HG03521 (cell line): ENCODE data around the gene SFTPA2.
"Not testable (repeated sequence)": the region's sequence is repeated elsewhere in the genome, so short reads cannot be mapped to it uniquely, and the experiment has no call there.

Experiments used
- ATAC-seq: cut with Tn5 transposase; IDR thresholded peaks from one replicate; pipeline ENCODE4 v1.9.1; 2021; ENCODE audit warnings: mild to moderate bottlenecking, moderate library complexity; ENCODE audit not compliant: unreplicated experiment

Gene SFTPA2

DNA sequence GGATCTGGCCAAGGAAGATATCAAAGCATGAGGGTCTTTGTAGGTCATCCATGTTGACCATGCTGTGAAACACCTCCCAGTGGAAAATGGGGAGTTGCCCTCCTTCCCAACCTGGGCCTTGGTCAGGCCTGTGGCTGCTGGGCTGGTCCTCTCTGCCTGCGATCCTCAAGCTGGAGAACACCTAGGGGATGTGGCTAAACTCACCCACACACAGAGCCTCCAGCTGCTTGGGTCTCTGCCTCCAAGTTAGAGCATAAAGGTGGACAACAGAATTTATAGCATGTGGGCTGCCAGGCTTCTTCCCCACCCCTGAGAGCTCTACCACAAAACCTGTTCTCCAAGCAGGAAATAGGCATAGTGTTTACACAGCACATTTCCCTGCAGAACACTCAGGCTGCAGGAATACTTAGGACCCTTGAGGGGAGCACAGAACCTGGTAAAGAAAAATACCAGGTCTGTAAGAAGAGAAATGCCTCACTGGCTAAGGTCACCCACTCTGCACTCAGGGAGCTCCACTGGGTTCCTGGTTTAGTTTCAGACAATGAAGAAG lies at the start of gene SFTPA2:
SFTPA2 (minus strand) TSS at position 248 of the 550 bp plus-strand sequence. CDS start 924 bp downstream, outside the sequence.
- no peak for ATAC-seq

DNA sequence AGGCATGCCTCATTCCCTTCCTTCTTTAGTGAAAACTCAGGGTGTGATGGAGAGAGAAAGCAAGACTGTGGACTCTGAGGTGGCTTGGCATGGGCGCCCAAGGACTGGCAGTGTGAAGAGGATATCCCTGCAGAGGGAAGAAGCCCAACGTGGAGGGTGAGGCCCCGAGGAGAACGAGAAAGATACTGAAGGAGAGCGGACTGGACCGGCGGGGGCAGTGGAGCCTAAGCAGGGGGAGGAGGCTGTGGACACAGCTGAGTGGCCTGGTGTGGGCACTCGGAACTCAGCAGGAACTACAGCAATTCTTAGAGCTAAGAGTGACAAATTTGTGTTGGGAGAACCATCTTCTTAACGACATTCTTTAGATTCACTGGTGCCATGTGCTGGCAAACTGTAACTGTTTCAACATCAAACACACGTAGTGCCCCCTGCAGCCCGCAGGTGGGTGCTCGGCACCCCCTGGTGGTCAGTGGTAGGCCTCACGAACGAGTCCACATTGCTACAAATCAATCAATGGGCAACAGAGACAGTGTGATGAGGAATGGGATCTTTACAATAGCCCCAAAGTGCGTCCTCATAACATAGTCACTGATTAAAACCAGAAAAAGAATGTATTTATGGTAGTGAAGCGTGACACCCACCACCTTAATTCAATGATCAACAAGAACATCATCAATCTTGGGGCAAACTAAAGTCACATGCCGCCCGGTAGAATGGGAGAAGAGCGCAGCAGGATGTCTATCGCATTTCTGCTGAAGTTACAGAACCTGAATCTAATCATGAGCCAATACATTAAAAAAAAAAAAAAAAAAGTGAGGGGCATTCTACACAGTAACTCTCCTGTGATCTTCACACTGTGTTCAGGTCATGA lies 48.5 kb upstream of the SFTPA2 start:
- ATAC-seq: no peak

DNA sequence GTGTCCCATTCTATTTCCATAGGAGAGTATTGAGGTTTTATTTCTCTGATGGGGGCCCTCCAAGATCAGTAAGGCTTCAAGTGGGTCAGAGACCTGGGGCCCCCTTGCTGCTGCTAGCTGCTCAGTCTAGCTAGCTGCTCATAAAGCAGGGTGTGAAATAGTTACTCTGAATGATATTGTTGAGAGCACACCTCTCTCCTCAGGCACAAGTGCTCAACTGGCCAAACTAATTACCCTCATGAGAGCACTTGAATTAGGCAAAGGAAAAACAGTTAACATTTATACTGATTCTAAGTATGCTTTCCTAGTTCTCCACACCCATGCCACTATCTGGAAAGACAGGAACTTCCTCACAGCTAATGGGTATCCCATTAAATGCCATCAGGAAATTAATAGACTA lies 45.1 kb upstream of the SFTPA2 start:
- ATAC-seq: no peak

GRCh38 chr10:79604294-79604693 lies 44.1 kb upstream of the SFTPA2 start:
- no peak for ATAC-seq

GRCh38 chr10:79602953-79603352 lies 42.7 kb upstream of the SFTPA2 start:
- ATAC-seq: no peak

DNA sequence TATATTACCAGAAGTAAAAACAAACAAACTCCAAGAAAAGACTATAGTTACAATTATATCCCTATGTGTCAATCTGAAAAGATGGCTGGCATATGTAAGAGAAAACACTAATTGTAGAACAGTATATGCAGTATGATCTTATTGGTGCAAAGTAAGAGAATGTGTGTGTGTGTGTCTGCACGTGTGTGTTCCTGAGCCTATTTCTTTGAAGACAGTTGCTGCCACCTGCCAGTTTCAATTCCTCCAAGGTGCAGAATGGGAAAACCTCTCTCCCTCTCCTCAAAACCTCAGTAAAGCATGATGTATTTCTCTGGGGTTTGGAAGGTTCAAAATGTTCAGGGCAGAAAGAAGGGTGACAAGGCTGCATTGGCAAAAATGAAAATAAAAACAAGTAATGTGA lies 41.7 kb upstream of the SFTPA2 start:
- ATAC-seq: no peak

DNA sequence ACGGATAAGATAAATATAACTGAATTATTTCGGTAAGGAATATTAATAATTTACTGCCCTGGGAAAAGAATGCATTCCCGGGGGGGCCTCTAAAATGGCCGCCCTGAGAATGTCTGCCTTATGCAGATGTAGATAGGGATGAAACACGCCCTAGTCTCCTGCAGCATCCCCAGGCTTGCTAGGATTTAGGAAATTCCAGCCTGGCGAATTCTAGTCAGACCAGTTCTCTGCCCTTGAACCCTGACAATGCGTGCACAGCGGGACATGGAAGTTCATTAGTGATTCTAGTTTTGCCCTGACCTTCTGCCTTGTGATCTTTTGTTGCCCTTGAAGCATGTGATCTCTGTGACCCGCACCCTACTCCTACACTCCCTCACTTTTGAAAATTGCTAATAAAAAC lies 39.4 kb upstream of the SFTPA2 start:
- ATAC-seq: not testable (repeated sequence)

DNA sequence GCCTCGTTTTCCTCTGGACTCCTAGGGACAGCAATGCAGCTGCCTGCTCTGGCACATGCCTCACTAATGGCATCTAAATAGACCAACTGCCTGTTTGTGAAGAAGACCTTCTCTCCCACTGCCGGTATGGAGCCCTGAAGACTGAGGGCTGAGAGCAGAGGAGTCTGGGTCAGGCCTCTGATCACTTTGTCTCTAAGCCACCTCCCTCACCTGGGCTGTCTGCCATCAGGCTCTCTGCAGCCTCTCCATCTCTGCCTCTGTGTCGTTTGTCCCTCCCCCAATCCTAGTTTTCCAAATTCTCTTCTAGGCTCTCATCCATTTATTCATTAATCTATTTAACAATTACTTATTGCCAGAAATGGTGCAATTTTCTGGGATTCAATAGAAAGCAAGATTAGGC lies 35.3 kb upstream of the SFTPA2 start:
- no peak for ATAC-seq

DNA sequence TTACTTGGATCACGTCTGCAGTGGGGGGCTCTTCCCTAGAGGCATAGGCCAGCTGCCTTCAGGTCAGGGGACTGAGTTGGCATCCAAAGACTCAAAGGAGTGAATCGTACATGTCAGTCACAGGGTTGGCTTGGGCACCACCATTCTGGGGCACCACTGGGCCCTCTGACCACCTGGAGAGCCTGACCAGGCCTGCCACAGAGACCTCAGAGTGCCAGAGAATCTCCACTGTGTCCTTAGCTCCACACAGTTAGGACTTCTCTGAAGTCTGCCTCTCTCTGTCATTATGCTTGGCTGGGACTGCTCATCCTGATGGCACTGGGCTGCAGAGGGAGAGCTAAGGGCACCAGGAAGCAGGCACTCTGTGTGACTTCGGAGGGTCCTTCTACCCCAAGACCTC lies 34.4 kb upstream of the SFTPA2 start:
- ATAC-seq: not testable (repeated sequence)

GRCh38 chr10:79593377-79593776 lies 33.2 kb upstream of the SFTPA2 start:
- no peak for ATAC-seq

DNA sequence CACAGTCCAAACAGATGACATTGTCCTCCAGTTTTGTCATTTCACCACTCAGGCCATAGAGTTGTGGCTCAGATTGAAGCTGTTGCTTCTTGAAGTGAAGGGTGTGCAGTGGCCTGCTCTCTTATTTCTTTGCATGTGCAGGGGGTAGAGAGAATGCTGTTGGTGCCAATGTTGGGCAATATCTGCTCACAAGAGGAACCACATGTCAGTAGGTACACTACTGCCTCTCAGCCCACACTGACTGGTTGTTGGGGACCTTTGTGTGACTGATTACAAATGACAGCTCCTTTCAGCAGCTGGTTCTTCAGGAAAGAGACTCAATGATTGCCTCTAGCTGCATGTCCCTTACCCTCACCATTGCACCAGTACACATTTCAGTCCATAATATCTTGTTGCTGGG lies 28.6 kb upstream of the SFTPA2 start:
- ATAC-seq: no peak

GRCh38 chr10:79586933-79587332 lies 26.7 kb upstream of the SFTPA2 start:
- ATAC-seq: no peak

DNA sequence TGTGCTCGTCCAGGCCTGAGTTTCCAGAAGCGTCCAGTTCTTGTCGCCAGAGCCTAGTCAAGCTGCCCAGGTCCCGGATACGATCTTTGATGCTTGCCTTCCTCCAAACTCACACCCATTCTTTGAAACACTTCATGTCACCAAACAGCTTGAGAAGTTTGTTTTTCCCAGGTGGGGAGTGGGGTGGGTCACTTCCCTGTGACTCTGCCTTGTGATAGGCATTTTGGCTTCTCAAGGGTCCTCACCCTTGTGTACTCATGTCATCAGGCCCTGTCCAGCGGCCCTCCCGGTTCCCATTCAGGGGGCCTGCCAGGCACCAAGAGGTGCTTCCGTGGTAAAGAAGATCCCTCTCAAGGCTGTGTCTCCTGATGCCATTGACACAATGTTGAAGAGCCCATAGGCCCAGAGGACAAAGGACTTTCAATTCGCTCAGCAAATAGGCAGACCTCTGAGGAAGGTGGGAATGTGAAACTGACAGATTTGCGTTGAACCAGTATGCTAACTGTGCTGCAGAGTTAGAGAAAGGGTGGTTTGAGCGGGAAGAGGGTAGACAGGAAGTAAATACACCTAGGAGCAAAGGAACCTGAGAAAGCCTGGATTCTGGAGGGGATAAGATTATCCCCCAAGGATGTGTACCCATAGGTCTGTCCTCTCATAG lies 25.8 kb upstream of the SFTPA2 start:
- ATAC-seq: no peak

DNA sequence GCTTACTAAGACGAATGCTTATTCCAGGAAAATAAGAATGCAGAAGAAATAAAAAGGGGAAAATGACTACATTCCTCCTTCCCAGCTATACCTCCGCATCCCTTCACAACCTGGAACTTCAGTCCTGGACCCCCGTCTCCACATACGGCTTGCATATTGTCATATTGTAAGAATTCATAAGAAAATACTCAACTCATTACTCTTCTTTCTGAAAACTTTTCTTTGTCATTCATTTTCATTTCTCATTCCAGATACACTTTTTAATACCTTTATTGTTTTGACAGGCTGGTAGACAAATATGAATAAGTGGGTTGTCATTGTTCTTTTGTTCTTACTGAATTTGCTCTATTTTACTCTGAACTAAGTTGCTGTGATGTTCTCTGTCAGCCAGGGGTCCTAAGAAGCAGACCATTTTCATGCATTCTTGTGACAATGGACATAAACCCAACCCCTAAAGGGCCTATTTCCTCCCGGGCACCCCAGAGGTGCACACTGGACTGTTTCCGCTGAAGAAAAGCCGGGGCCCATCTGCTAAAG lies 23.3 kb upstream of the SFTPA2 start:
- no peak for ATAC-seq

- not testable (repeated sequence) for ATAC-seq
These were observed 22.7 kb upstream of the SFTPA2 start for GRCh38 chr10:79582954-79583353.

DNA sequence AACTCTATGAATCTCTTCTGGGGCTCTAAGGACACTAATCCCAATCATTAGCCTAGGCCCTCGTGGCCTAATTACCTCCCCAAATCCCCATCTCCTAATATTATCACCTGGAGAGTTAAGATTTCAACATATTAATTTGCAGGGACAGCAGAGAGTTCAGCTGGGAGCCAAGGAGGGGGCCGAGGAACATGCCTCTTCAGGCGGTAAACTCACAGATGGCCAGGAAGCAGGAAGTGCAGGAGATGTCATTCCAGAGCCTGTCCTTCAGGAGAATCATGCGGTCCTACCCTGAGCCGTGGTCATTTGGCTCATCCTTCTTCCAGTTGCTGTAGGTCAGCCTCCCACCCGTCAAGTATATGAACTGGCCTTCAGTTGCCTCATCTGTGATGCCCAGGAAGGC lies 21.9 kb upstream of the SFTPA2 start:
- no peak for ATAC-seq

DNA sequence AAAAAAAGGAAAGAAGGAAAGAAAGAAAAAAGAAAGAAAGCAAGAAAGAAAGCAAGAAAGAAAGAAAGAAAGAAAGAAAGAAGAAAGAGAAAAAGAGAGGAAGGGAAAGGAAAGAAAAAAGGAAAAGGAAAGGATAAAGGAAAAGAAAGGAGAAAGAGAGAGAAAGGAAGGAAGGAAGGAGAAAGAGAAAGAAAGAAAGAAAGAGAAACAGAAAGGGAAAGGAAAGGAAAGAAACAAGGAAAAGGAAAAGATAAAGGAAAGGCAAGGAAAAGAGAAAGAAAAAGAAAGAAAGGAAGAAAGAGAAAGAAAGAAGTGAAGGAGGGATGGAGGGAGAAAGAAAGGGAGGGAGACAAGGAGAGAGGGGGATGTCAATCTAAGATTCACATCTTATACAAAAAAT lies 20.8 kb upstream of the SFTPA2 start:
- ATAC-seq: no peak

DNA sequence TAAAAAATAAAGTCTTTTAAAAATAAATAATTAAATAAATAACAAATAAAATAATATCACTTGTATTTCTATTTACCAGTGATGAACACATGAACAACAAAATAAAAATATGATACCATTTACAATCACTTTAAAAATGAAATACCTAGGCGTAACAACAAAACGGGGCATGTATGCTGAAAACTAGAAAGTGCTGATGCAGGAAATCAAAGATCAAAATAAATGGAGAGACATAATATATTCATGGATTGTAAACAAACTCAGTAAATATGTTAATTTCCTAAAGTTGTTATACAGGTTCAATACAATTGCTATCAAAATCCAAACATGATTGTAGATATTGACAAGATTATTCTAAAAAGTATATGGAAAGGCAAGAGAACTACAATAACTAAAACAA lies 19.2 kb upstream of the SFTPA2 start:
- ATAC-seq: no peak

GRCh38 chr10:79570624-79571023 lies 10.4 kb upstream of the SFTPA2 start:
- ATAC-seq: not testable (repeated sequence)

DNA sequence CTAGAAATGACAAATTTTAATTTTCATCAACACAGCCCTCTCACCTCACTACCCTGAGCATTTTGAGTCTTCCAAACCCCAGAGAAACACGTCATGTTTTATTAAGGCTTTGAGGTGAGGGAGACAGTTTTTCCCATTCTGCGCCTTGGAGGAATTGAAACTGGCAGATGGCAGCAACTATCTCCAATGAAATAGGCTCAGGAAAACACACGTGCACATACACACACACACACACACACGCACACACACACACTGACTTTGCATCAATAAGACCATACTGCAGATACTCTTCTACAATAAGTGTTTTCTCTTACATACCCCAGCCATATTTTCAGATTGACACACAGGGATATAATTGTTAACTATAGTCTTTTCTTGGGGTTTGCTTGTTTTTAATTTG lies 3.2 kb upstream of the SFTPA2 start:
- ATAC-seq: no peak

DNA sequence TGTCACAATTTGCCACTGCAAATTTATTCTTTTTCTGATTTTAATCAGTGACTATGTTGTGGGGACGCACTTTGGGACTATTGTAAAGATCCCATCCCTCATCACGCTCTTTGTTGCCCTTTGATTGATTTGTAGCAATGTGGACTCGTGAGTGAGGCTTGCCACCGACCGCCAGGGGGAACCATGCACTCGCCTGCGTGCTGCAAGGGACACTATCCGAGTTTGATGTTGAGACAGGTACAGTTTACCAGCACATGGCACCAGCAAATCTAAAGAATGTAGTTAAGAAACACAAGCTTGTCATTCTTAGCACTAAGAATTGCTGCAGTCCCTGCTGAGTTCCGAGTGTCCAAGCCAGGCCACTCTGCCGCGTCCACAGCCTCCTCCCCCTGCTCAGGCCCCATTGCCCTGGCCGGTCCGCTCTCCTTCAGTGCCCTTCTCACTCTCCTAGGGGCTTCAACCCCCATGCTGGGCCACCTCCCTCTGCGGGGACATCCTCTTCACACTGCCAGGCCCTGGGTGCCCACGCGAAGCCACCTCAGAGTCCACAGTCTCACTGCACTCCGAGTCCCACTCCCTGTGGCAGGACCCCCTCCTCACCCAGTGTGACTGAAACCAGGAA lies 2.0 kb upstream of the SFTPA2 start:
- no peak for ATAC-seq
